HG03060 (cell line): ENCODE data around the gene PIK3R6.

Experiments used
- ATAC-seq: cut with Tn5 transposase; IDR thresholded peaks from one replicate; pipeline ENCODE4 v1.9.1; 2021; ENCODE audit warnings: low read depth, moderate number of reproducible peaks; ENCODE audit not compliant: unreplicated experiment

Gene PIK3R6

GRCh38 chr17:8875957-8876356 lies 8.5 kb upstream of the PIK3R6 start:
- ATAC-seq: no peak

- ATAC-seq: no peak
Measured at GRCh38 chr17:8875436-8875835, 8.0 kb upstream of the PIK3R6 start.

- no peak for ATAC-seq
Measured at GRCh38 chr17:8873801-8874715, 6.6 kb upstream of the PIK3R6 start.

- no peak for ATAC-seq
Measured at GRCh38 chr17:8872705-8873435, 5.4 kb upstream of the PIK3R6 start.

GRCh38 chr17:8872036-8872704 lies 4.7 kb upstream of the PIK3R6 start:
- no peak for ATAC-seq

GRCh38 chr17:8871081-8871581 lies 3.7 kb upstream of the PIK3R6 start:
- no peak for ATAC-seq

GRCh38 chr17:8870406-8871040 lies 3.0 kb upstream of the PIK3R6 start:
- no peak for ATAC-seq

GRCh38 chr17:8869114-8869815 lies 1.8 kb upstream of the PIK3R6 start:
- ATAC-seq: no peak

- no peak for ATAC-seq
Measured at GRCh38 chr17:8868529-8868951, 1.1 kb upstream of the PIK3R6 start.

- ATAC-seq: no peak
Measured at GRCh38 chr17:8868092-8868491, 618 bp upstream of the PIK3R6 start.

GRCh38 chr17:8865811-8866210 lies 1.7 kb downstream of the PIK3R6 start:
- ATAC-seq: no peak

GRCh38 chr17:8865385-8865784 lies 2.1 kb downstream of the PIK3R6 start:
- no peak for ATAC-seq

GRCh38 chr17:8862213-8863056 lies 5.0 kb downstream of the PIK3R6 start:
- no peak for ATAC-seq

GRCh38 chr17:8861495-8862181 lies 5.8 kb downstream of the PIK3R6 start:
- ATAC-seq: no peak

GRCh38 chr17:8859804-8860430 lies 7.6 kb downstream of the PIK3R6 start:
- no peak for ATAC-seq

- no peak for ATAC-seq
Measured at GRCh38 chr17:8859027-8859803, 8.3 kb downstream of the PIK3R6 start.

- peak; percentile 38 for ATAC-seq
Measured at GRCh38 chr17:8857919-8858318, 9.6 kb downstream of the PIK3R6 start.
